GM19397 (cell line): Measurements from ENCODE around the gene SLAIN1.

ENCODE experiments used
- ATAC-seq: cut with Tn5 transposase; IDR thresholded peaks from one replicate; pipeline ENCODE4 v1.9.1; 2021; ENCODE audit warnings: mild to moderate bottlenecking, moderate library complexity; ENCODE audit not compliant: unreplicated experiment

The SLAIN1 gene

GRCh38 chr13:77749344-77749880 is 51.9 kb downstream of the SLAIN1 start:
- no peak for ATAC-seq

GRCh38 chr13:77751513-77752456 is 54.3 kb downstream of the SLAIN1 start:
- ATAC-seq = peak; percentile 77

GRCh38 chr13:77752512-77753069 is 55.1 kb downstream of the SLAIN1 start:
- no peak for ATAC-seq

- ATAC-seq = no peak
These were observed 63.4 kb downstream of the SLAIN1 start for GRCh38 chr13:77760893-77761292.

GRCh38 chr13:77767413-77767812 is 69.9 kb downstream of the SLAIN1 start:
- no peak for ATAC-seq

- no peak for ATAC-seq
These were observed 76.7 kb downstream of the SLAIN1 start for GRCh38 chr13:77774181-77774580.

GRCh38 chr13:77776704-77777103 is 79.2 kb downstream of the SLAIN1 start:
- no peak for ATAC-seq

GRCh38 chr13:77779552-77780272 is 82.2 kb downstream of the SLAIN1 start:
- peak; percentile 75 for ATAC-seq

- ATAC-seq = no peak
These were observed 84.3 kb downstream of the SLAIN1 start for GRCh38 chr13:77781808-77782207.

- ATAC-seq = no peak
These were observed 87.0 kb downstream of the SLAIN1 start for GRCh38 chr13:77784515-77784914.

- ATAC-seq = no peak
These were observed 89.3 kb downstream of the SLAIN1 start for GRCh38 chr13:77786695-77787287.

GRCh38 chr13:77789376-77789775 is 91.9 kb downstream of the SLAIN1 start:
- ATAC-seq = no peak

GRCh38 chr13:77800219-77800618 is 102.7 kb downstream of the SLAIN1 start:
- ATAC-seq = no peak

GRCh38 chr13:77806518-77806917 is 109.0 kb downstream of the SLAIN1 start:
- ATAC-seq = no peak

- no peak for ATAC-seq
These were observed 110.1 kb downstream of the SLAIN1 start for GRCh38 chr13:77807431-77808135.

- no peak for ATAC-seq
These were observed 112.9 kb downstream of the SLAIN1 start for GRCh38 chr13:77810430-77810829.

GRCh38 chr13:77810878-77811277 is 113.4 kb downstream of the SLAIN1 start:
- ATAC-seq = no peak

- no peak for ATAC-seq
These were observed 113.9 kb downstream of the SLAIN1 start for GRCh38 chr13:77811381-77811780.

- no peak for ATAC-seq
These were observed 114.5 kb downstream of the SLAIN1 start for GRCh38 chr13:77811981-77812380.
